OCI-LY7 (cell line): ENCODE measurements around the gene TNNI3K.

ENCODE experiments used
- CTCF ChIP-seq: fragments of 200-600 bp; sonication (generic); conservative IDR thresholded peaks from 2 replicates; pipeline ENCODE4 v1.5.1; 2014; ENCODE audit warnings: mild to moderate bottlenecking, antibody characterized with exemption, low read length, moderate library complexity, mixed read lengths
- EZH2phosphoT487 ChIP-seq: fragments of 200-600 bp; sonication (generic); IDR thresholded peaks from 2 replicates; pipeline ENCODE4 v1.6.1; 2018; ENCODE audit warnings: low read depth, borderline replicate concordance, mild to moderate bottlenecking, mixed run types, antibody characterized with exemption, low read length, moderate library complexity, mixed read lengths

DNA sequence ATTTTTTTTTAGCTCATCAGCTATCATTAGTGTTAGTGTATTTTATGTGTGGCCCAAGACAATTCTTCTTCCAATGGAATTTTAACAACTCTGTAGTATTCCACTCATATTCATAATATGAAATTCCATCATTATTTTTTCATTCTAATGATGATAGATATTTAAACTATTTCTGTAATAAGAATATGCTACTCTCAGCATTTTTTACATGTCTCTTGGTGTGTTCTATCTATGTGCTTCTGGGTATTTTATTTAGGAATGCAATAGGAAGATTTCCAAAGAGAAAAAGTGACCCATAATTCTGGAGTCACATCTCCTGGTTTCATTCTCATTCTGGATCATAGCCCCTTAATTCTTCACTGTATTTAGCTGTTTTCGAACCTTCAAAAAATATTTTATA is 167.7 kb downstream of the TNNI3K start:
- TF ChIP-seq CTCF (no peak), EZH2phosphoT487 (no peak)
